GM12874 (cell line): ENCODE data around the gene MMAB.

Experiments used
- TF ChIP-seq, protein P1 (sequence below): IDR thresholded peaks from 2 replicates; pipeline ENCODE4 v1.5.1; 2011; ENCODE audit warnings: low read depth, mild to moderate bottlenecking, control low read depth, low read length, moderate library complexity; ENCODE audit not compliant: insufficient read depth

MMAB gene

DNA sequence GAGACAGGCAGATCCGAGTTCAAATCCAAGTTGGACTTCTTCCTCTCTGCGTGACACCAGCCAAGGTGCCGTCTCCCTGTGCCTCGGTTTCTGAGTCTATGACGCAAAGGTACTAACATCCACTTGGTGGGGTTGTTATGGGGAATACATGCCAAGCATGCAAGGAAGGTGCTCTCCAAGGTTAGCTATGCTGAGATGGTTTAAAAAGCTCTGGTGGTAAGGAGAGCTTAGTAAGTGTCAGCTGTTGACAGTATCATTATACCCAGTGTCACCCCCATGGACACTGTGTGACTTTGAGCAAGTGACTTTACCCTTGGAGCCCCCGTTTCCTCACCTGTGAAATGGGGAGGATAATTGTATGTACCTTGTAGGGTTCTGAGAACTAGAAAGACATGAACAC is 22.2 kb downstream of the MMAB start:
- TF ChIP-seq, protein P1, sequence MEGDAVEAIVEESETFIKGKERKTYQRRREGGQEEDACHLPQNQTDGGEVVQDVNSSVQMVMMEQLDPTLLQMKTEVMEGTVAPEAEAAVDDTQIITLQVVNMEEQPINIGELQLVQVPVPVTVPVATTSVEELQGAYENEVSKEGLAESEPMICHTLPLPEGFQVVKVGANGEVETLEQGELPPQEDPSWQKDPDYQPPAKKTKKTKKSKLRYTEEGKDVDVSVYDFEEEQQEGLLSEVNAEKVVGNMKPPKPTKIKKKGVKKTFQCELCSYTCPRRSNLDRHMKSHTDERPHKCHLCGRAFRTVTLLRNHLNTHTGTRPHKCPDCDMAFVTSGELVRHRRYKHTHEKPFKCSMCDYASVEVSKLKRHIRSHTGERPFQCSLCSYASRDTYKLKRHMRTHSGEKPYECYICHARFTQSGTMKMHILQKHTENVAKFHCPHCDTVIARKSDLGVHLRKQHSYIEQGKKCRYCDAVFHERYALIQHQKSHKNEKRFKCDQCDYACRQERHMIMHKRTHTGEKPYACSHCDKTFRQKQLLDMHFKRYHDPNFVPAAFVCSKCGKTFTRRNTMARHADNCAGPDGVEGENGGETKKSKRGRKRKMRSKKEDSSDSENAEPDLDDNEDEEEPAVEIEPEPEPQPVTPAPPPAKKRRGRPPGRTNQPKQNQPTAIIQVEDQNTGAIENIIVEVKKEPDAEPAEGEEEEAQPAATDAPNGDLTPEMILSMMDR: no peak

DNA sequence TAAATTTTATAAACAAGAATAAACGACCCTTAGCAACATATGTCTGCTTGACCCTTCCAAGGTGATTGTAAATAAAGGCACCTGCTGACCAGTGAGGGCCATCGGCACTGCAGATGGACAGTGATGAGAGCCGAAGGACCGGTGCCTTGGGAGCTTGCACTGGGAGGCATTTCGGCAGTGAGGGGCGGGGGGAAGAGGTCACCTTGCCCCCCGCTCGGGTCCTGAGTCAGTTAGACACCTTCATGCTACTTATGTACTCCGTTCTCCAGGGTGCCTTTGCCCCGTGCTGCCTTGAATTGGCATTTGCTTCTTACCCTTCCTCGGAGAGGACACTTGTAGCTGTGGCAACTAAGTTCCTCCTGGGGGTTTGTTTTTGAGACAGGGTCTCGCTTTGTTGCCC is 23.0 kb downstream of the MMAB start:
- TF ChIP-seq, protein P1: no peak

DNA sequence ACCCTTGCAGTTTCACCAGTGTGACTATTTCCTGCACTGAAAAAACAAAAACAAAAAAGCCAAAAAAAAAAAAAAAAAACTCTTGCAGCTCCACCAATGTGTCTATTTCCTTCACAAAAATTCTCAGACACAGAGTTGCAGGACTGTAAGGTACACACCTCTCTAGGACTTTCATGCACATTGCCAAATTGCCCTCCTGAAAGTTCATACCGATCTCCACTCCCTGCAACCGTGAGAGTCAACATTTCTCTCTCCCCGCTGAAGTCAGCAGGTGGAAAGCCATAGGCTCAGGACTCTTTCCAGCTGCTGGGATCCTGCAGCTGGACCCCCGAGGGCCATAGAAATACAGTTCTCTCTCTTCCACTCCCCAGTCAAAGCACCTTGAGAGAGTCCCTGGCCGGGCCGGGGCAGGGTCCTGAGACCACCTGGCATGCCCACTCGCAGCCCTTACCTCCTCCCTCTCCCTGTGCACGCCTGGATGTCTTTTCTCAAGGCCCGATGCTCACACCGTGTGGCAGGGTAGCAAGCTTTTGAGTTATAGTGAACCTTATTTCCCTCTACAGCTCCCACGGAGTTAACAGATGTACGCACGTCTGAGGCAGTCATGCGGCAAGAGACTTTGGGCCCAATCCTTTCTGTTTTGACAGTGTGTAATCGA is 23.6 kb downstream of the MMAB start:
- TF ChIP-seq, protein P1: no peak

DNA sequence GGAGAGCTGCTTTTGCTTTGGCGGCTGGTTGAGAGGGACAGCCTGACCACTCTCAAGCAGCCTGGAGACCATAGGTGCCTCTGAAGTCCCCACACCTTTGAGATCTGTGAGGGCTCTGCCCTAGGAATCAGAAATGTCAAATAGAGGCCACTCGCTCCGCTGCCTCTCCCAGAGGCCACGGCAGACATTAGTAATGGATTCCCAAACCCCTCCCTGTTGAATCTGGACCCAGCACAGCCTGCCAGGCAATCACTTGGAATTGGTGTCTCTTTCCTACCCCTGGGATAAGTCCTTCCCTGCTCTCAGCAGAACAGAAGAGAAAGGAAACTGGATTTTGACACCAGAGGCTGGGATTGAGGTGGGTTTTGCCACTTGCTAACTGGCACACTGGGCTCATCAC is 25.0 kb downstream of the MMAB start:
- TF ChIP-seq, protein P1: no peak

DNA sequence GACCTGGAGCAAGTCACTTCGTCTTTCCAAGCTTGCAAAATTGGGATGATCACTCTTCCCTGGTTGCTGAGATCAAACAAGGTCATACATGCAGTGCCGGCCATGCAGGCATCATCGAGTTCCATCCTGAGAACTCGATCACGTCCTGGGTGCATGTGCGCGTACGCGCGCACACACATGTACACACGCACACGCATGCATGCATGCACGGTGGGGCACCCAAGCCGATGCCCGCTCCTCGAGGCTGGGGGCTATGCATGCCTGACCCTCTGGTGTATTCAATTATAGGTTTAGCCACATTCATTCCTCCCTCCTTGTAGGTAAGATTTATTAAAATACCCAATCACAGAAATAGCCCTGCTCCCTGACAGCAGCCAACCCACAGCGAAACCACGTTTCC is 26.0 kb downstream of the MMAB start:
- TF ChIP-seq, protein P1: no peak

DNA sequence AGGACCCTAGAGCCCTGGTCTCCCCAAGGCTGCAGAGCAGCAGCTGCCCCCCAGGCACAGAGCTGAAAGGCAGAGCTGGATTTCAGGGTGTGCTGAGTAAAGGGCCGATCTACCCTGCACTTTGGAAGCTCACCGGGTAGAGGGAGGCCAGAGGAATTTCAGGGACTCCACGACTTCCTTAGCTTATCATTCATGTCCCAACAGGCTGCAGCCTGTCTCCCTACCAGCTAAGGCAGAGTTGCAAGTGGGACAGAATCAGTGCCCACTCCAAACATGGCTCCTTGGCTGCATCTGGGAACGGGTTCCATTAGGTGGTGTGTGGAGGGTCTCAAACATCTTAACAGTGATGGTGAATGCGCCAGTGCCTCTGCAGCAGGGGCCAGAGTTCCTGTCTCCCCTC is 27.5 kb downstream of the MMAB start:
- TF ChIP-seq, protein P1: no peak

DNA sequence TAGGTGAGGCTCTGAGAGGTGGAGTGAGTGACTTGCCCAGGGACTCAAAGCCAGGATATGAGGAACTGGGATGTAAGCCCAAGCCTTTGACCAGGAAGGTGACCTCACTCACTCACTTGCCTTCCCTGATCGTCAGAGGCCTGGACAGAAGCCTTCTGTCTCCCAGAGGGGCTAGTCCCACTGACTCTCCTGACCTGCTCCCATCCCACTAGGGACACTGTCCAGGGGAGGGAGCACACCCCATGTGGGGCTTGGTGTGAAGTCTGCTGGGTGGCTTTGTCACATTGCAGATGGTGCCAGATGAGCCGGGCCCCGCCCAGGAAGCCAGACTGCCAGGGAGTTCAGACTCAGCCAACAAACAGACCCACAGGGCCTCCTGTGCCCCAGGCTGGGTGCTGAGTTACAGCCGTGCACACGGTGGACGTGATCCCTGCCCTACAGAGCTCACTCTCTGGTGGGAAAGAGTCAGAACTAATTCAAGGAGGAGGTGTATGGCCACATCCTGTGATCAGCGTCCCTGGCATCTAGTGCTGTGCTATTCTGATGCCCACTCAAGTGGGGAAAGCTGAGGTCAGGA is 28.3 kb downstream of the MMAB start:
- TF ChIP-seq, protein P1: no peak
